K562 (cell line): Measurements from ENCODE around the gene DDAH2. TPM values are rescaled to one million over a fixed set of nuclear protein-coding genes. Genes with fewer than 3 reads are reported as not detected.

ENCODE experiments used
- ADNP ChIP-seq: fragments of 200-800 bp; sonication (Bioruptor generic); IDR thresholded peaks from 2 replicates; pipeline ENCODE4 v1.6.1; 2016; ENCODE audit warnings: missing genetic modification characterization, missing compliant biosample characterization
- CEBPG ChIP-seq, 3 experiments: fragments of 200-800 bp in 1 of 3; sonication (Bioruptor generic) in 1 of 3; sonication (generic) in 1 of 3; formaldehyde crosslinking in 1 of 3; IDR thresholded peaks in 2 of 3; conservative IDR thresholded peaks in 1 of 3; 2 replicates each; pipeline versions ENCODE4 v1.6.1 to v1.8.0; 2016 to 2022; ENCODE audit warnings: missing compliant biosample characterization in 2 of 3, missing genetic modification characterization in 2 of 3, mild to moderate bottlenecking in 1 of 3, missing genetic modification reagents in 1 of 3
- CHD4 ChIP-seq: fragments of 200-600 bp; sonication (generic); IDR thresholded peaks from 3 replicates; pipeline ENCODE4 v1.6.1; 2012; ENCODE audit warnings: low read depth, mild to moderate bottlenecking, mixed read lengths, low read length, inconsistent platforms; ENCODE audit not compliant: insufficient read depth, insufficient replicate concordance, poor library complexity, severe bottlenecking
- ESRRB ChIP-seq: fragments of 250-450 bp; sonication (Bioruptor Pico); IDR thresholded peaks from 2 replicates; pipeline ENCODE4 v1.5.0; 2020; ENCODE audit warnings: mild to moderate bottlenecking, moderate library complexity, borderline replicate concordance
- ETV5 ChIP-seq: sonication (generic); formaldehyde crosslinking; IDR thresholded peaks from 2 replicates; pipeline ENCODE4 v1.4.0; 2020; ENCODE audit warnings: low read depth, mild to moderate bottlenecking, missing genetic modification reagents
- ETV6 ChIP-seq, 3 experiments: fragments of 150-350 bp in 1 of 3; sonication (generic) in 1 of 3; formaldehyde crosslinking in 1 of 3; IDR thresholded peaks; 2 replicates each; pipeline versions ENCODE4 v1.6.1 to v1.8.0; 2014 to 2022; ENCODE audit warnings: borderline replicate concordance in 2 of 3, low read depth in 2 of 3, antibody characterized with exemption in 1 of 3, low read length in 1 of 3, mild to moderate bottlenecking in 1 of 3, missing genetic modification reagents in 1 of 3
- HEY1 ChIP-seq: fragments of 250-450 bp; sonication (Bioruptor Pico); IDR thresholded peaks from 2 replicates; pipeline ENCODE4 v1.5.0; 2020; ENCODE audit warnings: mild to moderate bottlenecking, moderate library complexity, borderline replicate concordance
- HNRNPH1 ChIP-seq: fragments of 200-400 bp; formaldehyde crosslinking; optimal IDR thresholded peaks from 2 replicates; pipeline ENCODE3; 2017; ENCODE audit warnings: low read depth, mild to moderate bottlenecking, low read length, moderate library complexity
- IFI16 ChIP-seq: fragments of 250-450 bp; sonication (Bioruptor Pico); IDR thresholded peaks from 2 replicates; pipeline ENCODE4 v2.1.2; 2022; ENCODE audit warnings: mild to moderate bottlenecking, inconsistent platforms
- KAT8 ChIP-seq: fragments of 450-650 bp; IDR thresholded peaks from 2 replicates; pipeline ENCODE4 v1.6.1; 2016; ENCODE audit warnings: low read depth, mild to moderate bottlenecking
- NFYB ChIP-seq: IDR thresholded peaks from 2 replicates; pipeline ENCODE4 v1.6.1; 2011; ENCODE audit warnings: mild to moderate bottlenecking, moderate library complexity; ENCODE audit not compliant: insufficient read length; ENCODE audit errors: extremely low read depth
- POLR2A ChIP-seq: fragments of 450-650 bp; conservative IDR thresholded peaks from 2 replicates; pipeline ENCODE4 v1.6.1; 2016
- RBFOX2 ChIP-seq: fragments of 200-400 bp; formaldehyde crosslinking; IDR thresholded peaks from 2 replicates; pipeline ENCODE4 v1.6.1; 2017; ENCODE audit warnings: low read depth, mild to moderate bottlenecking, low read length, moderate library complexity
- RBM25 ChIP-seq: fragments of 200-400 bp; formaldehyde crosslinking; IDR thresholded peaks from 2 replicates; pipeline ENCODE4 v1.6.1; 2018; ENCODE audit warnings: low read length, low read depth, moderate library complexity; ENCODE audit not compliant: severe bottlenecking
- SMARCC2 ChIP-seq: fragments of 450-650 bp; IDR thresholded peaks from 2 replicates; pipeline ENCODE4 v1.6.1; 2017; ENCODE audit warnings: antibody characterized with exemption, moderate library complexity, mild to moderate bottlenecking, low read depth
- ZNF316 ChIP-seq: fragments of 450-650 bp; IDR thresholded peaks from 2 replicates; pipeline ENCODE4 v1.6.1; 2016
- ZNF324 ChIP-seq: fragments of 250-450 bp; sonication (Bioruptor Pico); IDR thresholded peaks from 2 replicates; pipeline ENCODE4 v1.4.0; 2020; ENCODE audit warnings: mild to moderate bottlenecking
- ZNF778 ChIP-seq: fragments of 450-650 bp; formaldehyde crosslinking; IDR thresholded peaks from 2 replicates; pipeline ENCODE4 v1.4.0; 2020; ENCODE audit warnings: mild to moderate bottlenecking, moderate library complexity
- polyA plus RNA-seq, 8 experiments: library from polyadenylated mRNA; depleted of rRNA in 4 of 8; stranded (reverse) in 5 of 8; unstranded in 3 of 8; fragments of >200 nt; fragmentation: Nextera tagmentation in 2 of 8; fragmentation: Illumina TruSeq in 1 of 8; extraction: Ambion mirVana in 2 of 8; extraction: Trizol in 1 of 8; gene quantifications; 2 replicates each; pipeline versions ENCODE4 v1.2.1 to v1.2.3, GENCODE V29; 2011 to 2014; ENCODE audit warnings: inconsistent platforms in 1 of 8, missing spikeins in 1 of 8
- total RNA-seq, 7 experiments: library from RNA; depleted of rRNA in 6 of 7; stranded (reverse); fragments of >200 nt in 6 of 7; fragmentation: Illumina TruSeq in 2 of 7; extraction: Trizol in 2 of 7; gene quantifications; 2 replicates each; pipeline versions ENCODE4 v1.2.1 to v1.2.3, GENCODE V29; 2011 to 2021; ENCODE audit warnings: low replicate concordance in 1 of 7
- TF ChIP-seq, protein P1 (sequence below): fragments of 250-450 bp; sonication (Bioruptor Pico); IDR thresholded peaks from 2 replicates; pipeline ENCODE4 v1.5.1; 2021; ENCODE audit warnings: mild to moderate bottlenecking
- TF ChIP-seq, protein P2 (sequence below), 3 experiments: fragments of 200-800 bp in 1 of 3; fragments of 250-450 bp in 1 of 3; fragments of 450-650 bp in 1 of 3; sonication (Bioruptor Pico) in 1 of 3; sonication (Bioruptor generic) in 1 of 3; formaldehyde crosslinking in 1 of 3; IDR thresholded peaks; 2 replicates each; pipeline versions ENCODE4 v1.6.1 to v1.8.0; 2016 to 2022; ENCODE audit warnings: mild to moderate bottlenecking in 2 of 3, missing genetic modification characterization in 2 of 3, missing compliant biosample characterization in 1 of 3, moderate library complexity in 1 of 3
- TF ChIP-seq, protein P3 (sequence below): fragments of 450-650 bp; IDR thresholded peaks from 2 replicates; pipeline ENCODE4 v1.6.1; 2016; ENCODE audit warnings: missing biosample characterization, missing genetic modification characterization

Gene DDAH2
- total and polyA plus RNA-seq, 9 of the 15 experiments (the other 6 are each of a cell fraction or from before 2014, with no cell fraction given), result 1.8 to 45.4 (median 21.4) TPM

DNA sequence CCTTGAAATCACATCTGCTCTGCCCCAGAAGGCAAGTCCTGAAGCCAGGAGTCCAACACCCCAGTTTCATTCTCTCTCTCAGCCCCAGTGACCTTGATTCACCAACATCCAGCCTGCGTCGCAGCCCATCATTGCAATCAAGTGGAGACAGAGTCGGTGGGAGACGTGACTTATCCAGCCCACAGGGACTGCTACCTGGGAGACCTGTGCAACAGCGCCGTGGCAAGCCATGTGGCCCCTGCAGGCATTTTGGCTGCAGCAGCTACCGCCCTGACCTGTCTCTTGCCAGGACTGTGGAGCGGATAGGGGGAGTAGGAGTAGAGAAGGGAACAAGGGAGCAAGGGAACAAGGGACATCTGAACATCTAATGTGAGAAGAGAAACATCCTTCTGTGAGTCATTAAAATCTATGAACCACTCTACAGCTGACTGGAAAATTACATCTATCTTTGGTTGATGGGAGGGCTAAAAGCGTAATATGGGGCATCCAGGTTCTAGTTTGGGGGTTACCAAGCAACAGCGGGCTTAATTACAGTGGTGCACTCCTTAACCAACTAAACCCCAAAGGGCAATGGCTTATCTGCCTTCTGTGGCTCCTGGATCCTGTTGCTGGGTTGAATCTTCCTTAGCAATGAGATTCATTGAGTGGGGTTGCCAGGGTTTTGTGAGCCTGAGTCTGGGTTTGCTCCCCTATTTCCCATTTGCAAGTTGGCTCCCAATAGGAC lies 11.4 kb downstream of the DDAH2 start (continued):
- 0 out of 2 replicates have a peak, but pooled peaks have one; percentile 28 for TF ChIP-seq RBFOX2
- no peak for TF ChIP-seq RBM25
- no peak for TF ChIP-seq POLR2A
- TF ChIP-seq, protein P1, sequence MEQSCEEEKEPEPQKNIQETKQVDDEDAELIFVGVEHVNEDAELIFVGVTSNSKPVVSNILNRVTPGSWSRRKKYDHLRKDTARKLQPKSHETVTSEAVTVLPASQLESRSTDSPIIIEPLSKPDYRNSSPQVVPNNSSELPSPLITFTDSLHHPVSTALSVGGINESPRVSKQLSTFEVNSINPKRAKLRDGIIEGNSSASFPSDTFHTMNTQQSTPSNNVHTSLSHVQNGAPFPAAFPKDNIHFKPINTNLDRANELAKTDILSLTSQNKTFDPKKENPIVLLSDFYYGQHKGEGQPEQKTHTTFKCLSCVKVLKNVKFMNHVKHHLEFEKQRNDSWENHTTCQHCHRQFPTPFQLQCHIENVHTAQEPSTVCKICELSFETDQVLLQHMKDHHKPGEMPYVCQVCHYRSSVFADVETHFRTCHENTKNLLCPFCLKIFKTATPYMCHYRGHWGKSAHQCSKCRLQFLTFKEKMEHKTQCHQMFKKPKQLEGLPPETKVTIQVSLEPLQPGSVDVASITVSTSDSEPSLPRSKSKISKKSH (CRISPR knock-in tag), result no peak
- TF ChIP-seq, protein P2, sequence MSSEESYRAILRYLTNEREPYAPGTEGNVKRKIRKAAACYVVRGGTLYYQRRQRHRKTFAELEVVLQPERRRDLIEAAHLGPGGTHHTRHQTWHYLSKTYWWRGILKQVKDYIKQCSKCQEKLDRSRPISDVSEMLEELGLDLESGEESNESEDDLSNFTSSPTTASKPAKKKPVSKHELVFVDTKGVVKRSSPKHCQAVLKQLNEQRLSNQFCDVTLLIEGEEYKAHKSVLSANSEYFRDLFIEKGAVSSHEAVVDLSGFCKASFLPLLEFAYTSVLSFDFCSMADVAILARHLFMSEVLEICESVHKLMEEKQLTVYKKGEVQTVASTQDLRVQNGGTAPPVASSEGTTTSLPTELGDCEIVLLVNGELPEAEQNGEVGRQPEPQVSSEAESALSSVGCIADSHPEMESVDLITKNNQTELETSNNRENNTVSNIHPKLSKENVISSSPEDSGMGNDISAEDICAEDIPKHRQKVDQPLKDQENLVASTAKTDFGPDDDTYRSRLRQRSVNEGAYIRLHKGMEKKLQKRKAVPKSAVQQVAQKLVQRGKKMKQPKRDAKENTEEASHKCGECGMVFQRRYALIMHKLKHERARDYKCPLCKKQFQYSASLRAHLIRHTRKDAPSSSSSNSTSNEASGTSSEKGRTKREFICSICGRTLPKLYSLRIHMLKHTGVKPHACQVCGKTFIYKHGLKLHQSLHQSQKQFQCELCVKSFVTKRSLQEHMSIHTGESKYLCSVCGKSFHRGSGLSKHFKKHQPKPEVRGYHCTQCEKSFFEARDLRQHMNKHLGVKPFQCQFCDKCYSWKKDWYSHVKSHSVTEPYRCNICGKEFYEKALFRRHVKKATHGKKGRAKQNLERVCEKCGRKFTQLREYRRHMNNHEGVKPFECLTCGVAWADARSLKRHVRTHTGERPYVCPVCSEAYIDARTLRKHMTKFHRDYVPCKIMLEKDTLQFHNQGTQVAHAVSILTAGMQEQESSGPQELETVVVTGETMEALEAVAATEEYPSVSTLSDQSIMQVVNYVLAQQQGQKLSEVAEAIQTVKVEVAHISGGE (CRISPR knock-in tag; IDR thresholded peaks at IDR 0.05), result no peak
- no peak for TF ChIP-seq CHD4
- TF ChIP-seq ETV6 (IDR thresholded peaks at IDR 0.05; ENCODE audit: borderline replicate concordance in 1 of 2, low read depth in 2 of 2, low read length in 1 of 2), result no peak
- no peak for TF ChIP-seq ETV6 (CRISPR knock-in tag; IDR thresholded peaks at IDR 0.05; ENCODE audit: borderline replicate concordance)
- TF ChIP-seq ZNF316, result no peak
- no peak for TF ChIP-seq ZNF324
- no peak for TF ChIP-seq ADNP (tag)
- TF ChIP-seq HNRNPH1, result no peak
- TF ChIP-seq CEBPG (CRISPR knock-in tag; IDR thresholded peaks at IDR 0.05), result no peak
- TF ChIP-seq CEBPG (tag; conservative IDR thresholded peaks at IDR 0.05 in 1 of 2, IDR thresholded peaks at IDR 0.05 in 1 of 2), result no peak
- no peak for TF ChIP-seq NFYB
- TF ChIP-seq ZNF778 (CRISPR knock-in tag), result no peak
- no peak for TF ChIP-seq IFI16
- TF ChIP-seq SMARCC2, result peak; percentile 93
- no peak for TF ChIP-seq ETV5 (CRISPR knock-in tag)
- TF ChIP-seq HEY1 (CRISPR knock-in tag), result no peak
- no peak for TF ChIP-seq KAT8
- TF ChIP-seq, protein P3, sequence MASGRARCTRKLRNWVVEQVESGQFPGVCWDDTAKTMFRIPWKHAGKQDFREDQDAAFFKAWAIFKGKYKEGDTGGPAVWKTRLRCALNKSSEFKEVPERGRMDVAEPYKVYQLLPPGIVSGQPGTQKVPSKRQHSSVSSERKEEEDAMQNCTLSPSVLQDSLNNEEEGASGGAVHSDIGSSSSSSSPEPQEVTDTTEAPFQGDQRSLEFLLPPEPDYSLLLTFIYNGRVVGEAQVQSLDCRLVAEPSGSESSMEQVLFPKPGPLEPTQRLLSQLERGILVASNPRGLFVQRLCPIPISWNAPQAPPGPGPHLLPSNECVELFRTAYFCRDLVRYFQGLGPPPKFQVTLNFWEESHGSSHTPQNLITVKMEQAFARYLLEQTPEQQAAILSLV (tag), result no peak
- no peak for TF ChIP-seq ESRRB (CRISPR knock-in tag)
